Calu3 (cell line): ENCODE data around the gene DPYD. TPM values are rescaled to one million over a fixed set of nuclear protein-coding genes. Genes with fewer than 3 reads are reported as not detected.

Experiments
- BruUV-seq: library from RNA; stranded (reverse); fragments of 400-500 nt; replicated peaks from 2 replicates; lab custom pipeline; 2021; lab: Mats Ljungman, UMichigan
- CTCF ChIA-PET: fragments of 300-600 bp; sonication (Branson Sonifier 250); formaldehyde crosslinking; loops from one replicate; lab custom pipeline; 2022; ENCODE audit warnings: antibody characterized with exemption; lab: Charles Lee
- DNase-seq: peaks from one replicate; pipeline ENCODE4 v3.0.0; 2022
- H3K27ac Mint-ChIP-seq: one replicate; pipeline ENCODE4 v1.8.0; 2022; ENCODE audit warnings: mixed read lengths; ENCODE audit not compliant: unreplicated experiment
- H3K27me3 Mint-ChIP-seq: one replicate; pipeline ENCODE4 v1.8.0; 2022; ENCODE audit warnings: mixed read lengths; ENCODE audit not compliant: unreplicated experiment
- H3K36me3 Mint-ChIP-seq: one replicate; pipeline ENCODE4 v1.8.0; 2022; ENCODE audit warnings: mild to moderate bottlenecking, moderate library complexity, mixed read lengths; ENCODE audit not compliant: insufficient read depth, unreplicated experiment
- H3K4me1 Mint-ChIP-seq: one replicate; pipeline ENCODE4 v1.8.0; 2022; ENCODE audit warnings: mild to moderate bottlenecking, low read depth, mixed read lengths; ENCODE audit not compliant: unreplicated experiment
- H3K4me3 Mint-ChIP-seq: one replicate; pipeline ENCODE4 v1.8.0; 2022; ENCODE audit warnings: mild to moderate bottlenecking, low read depth, moderate library complexity, mixed read lengths; ENCODE audit not compliant: unreplicated experiment
- H3K9me3 Mint-ChIP-seq: one replicate; pipeline ENCODE4 v1.8.0; 2022; ENCODE audit warnings: low read depth, mixed read lengths; ENCODE audit not compliant: unreplicated experiment
- intact Hi-C: fragments of 100-400 bp; cut with micrococcal nuclease; formaldehyde crosslinking; loops from one replicate; pipeline ENCODE4 v1.10.0; 2022; ENCODE audit not compliant: unreplicated experiment
- total RNA-seq: library from RNA; stranded (reverse); gene quantifications from 2 replicates; pipeline ENCODE4 v1.2.3, GENCODE V29; 2022
- TF ChIP-seq, protein P1 (sequence below): fragments of 200-600 bp; IDR thresholded peaks from one replicate; pipeline ENCODE4 v1.8.0; 2022; ENCODE audit warnings: antibody characterized with exemption; ENCODE audit not compliant: unreplicated experiment

DPYD gene
- total RNA-seq, 1 experiment from 2014 or later: 15.6 TPM

DNA sequence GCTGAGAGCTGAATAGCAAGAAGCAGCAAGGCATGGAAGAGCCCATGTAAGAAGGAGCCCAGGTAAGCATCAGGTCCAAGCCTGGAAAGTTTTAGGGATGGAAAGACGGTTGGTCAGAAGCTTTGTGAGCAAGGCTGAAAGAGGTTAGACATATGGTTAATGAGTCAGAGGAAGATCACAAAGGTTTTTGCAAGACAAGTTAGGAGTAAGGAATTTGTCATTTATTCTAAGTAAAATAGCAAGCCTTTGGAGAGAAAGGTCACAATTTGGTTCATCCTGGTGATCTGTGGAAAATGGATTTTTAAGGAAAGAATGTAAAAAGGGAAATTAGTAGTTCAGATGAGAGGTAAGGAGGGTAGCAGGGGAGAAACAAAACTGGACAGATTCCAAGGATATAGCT lies 106.7 kb downstream of the DPYD start:
- no peak overlapping the region for H3K4me3 Mint-ChIP-seq
- no TSS peak for BruUV-seq
- no peak overlapping the region for H3K27ac Mint-ChIP-seq
- intact Hi-C loops: no loop called here
- TF ChIP-seq, protein P1, sequence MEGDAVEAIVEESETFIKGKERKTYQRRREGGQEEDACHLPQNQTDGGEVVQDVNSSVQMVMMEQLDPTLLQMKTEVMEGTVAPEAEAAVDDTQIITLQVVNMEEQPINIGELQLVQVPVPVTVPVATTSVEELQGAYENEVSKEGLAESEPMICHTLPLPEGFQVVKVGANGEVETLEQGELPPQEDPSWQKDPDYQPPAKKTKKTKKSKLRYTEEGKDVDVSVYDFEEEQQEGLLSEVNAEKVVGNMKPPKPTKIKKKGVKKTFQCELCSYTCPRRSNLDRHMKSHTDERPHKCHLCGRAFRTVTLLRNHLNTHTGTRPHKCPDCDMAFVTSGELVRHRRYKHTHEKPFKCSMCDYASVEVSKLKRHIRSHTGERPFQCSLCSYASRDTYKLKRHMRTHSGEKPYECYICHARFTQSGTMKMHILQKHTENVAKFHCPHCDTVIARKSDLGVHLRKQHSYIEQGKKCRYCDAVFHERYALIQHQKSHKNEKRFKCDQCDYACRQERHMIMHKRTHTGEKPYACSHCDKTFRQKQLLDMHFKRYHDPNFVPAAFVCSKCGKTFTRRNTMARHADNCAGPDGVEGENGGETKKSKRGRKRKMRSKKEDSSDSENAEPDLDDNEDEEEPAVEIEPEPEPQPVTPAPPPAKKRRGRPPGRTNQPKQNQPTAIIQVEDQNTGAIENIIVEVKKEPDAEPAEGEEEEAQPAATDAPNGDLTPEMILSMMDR: no peak
- DNase-seq: no peak
- no peaks in the 10 kb centered on the region for H3K4me1 Mint-ChIP-seq
- CTCF ChIA-PET: no interaction called here
- H3K27me3 Mint-ChIP-seq: no peaks in the 10 kb centered on the region
- H3K36me3 Mint-ChIP-seq: no peaks in the 10 kb centered on the region
- no peaks in the 10 kb centered on the region for H3K9me3 Mint-ChIP-seq

DNA sequence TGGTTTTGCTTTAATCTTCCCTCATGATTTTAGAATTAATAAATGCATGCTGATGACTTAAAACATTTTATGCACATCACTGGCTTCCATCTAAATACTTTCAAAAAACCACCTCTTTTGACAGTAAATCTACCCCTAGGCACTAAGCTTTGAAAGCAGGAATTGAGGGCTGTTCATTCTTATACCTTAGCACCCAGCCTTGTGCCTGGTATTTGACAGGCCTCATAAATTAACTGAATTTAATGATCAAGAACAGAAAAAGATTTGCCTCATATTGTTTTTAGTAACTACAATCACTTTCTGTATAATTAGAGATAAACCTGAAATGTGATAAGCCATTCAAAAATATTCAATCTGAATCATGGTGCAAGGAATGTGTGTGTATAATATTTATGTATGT lies 108.8 kb downstream of the DPYD start:
- BruUV-seq: no TSS peak
- Mint-ChIP-seq H3K4me1 (no peaks in the 10 kb centered on the region), H3K36me3 (no peaks in the 10 kb centered on the region), H3K4me3 (no peak overlapping the region), H3K9me3 (no peaks in the 10 kb centered on the region), H3K27ac (no peak overlapping the region), H3K27me3 (no peaks in the 10 kb centered on the region)
- intact Hi-C loops: no loop called here
- no peak for DNase-seq
- CTCF ChIA-PET: no interaction called here
- TF ChIP-seq, protein P1: no peak

DNA sequence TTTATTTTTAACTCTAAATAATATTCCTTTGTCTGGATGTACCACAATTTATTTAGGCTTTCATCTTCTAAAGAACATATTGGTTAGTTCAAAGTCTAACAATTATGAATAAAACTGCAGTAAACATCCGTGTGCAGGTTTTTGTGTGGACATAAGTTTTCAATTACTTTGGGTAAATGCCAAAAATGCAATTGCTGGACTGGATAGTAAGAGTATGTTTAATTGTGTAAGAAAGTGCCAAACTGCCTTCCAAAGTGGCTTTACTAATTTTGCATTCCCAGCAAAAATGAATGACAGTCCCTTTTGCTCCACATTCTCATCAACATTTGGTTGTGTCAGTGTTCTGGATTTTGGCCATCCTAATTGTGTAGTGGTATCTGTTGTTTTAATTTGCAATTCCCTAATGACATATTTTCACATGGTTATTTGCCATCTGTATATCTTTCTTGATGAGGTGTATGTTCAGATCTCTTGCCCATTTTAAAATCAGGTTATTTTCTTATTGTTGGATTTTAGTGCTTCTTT lies 113.8 kb downstream of the DPYD start:
- BruUV-seq: no TSS peak
- TF ChIP-seq, protein P1: no peak
- Mint-ChIP-seq H3K9me3 (no peaks in the 10 kb centered on the region), H3K27me3 (no peaks in the 10 kb centered on the region), H3K36me3 (no peaks in the 10 kb centered on the region), H3K4me1 (no peaks in the 10 kb centered on the region), H3K4me3 (no peak overlapping the region), H3K27ac (no peak overlapping the region)
- CTCF ChIA-PET: no interaction called here
- intact Hi-C loops: no loop called here
- no peak for DNase-seq

DNA sequence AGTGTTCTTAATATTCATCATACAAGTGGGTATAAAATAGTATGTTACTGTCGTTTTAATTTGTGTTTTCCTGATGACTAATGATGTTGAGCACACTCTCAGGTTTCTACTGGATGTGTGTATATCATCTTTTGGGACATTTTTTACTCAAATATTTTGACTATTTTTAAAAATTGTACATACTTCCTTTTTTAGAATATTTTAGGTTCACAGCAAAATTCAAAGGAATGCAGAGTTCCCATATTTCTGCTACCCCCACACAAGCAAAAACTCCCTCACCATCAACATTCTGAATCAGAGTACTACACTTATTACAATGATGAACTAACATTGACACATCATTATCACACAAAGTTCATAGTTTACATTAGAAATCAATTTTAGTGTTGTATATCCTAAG lies 114.5 kb downstream of the DPYD start:
- Mint-ChIP-seq H3K27me3 (no peaks in the 10 kb centered on the region), H3K4me1 (no peaks in the 10 kb centered on the region), H3K36me3 (no peaks in the 10 kb centered on the region), H3K4me3 (no peak overlapping the region), H3K27ac (no peak overlapping the region), H3K9me3 (no peaks in the 10 kb centered on the region)
- CTCF ChIA-PET: no interaction called here
- BruUV-seq: no TSS peak
- intact Hi-C loops: no loop called here
- TF ChIP-seq, protein P1: no peak
- DNase-seq: no peak
